Measurements from ENCODE around the gene TBXT.
"Not testable (repeated sequence)": the region's sequence is repeated elsewhere in the genome, so short reads cannot be mapped to it uniquely, and the experiment has no call there.

Gene TBXT

GRCh38 chr6:166194914-166195859, 27.5 kb upstream of the TBXT start:
- Histone ChIP-seq H3K4me1 (ENCODE audit: insufficient read depth, low read length) (no peaks in the 10 kb centered on the region), H3K36me3 (ENCODE audit: insufficient read depth, low read length) (no peaks in the 10 kb centered on the region), H3K9me3 (ENCODE audit: low read length) (no peaks in the 10 kb centered on the region), H3K27me3 (ENCODE audit: control insufficient read depth in 1 of 2, insufficient read depth in 2 of 2, low read length in 2 of 2) (no peaks in the 10 kb centered on the region), H3K4me3 (ENCODE audit: low read depth in 1 of 2, low read length in 2 of 2) (no peak overlapping the region), H3K27ac (ENCODE audit: low read depth, low read length) (no peak overlapping the region), H3K9ac (ENCODE audit: low read length) (no peak overlapping the region)

DNA sequence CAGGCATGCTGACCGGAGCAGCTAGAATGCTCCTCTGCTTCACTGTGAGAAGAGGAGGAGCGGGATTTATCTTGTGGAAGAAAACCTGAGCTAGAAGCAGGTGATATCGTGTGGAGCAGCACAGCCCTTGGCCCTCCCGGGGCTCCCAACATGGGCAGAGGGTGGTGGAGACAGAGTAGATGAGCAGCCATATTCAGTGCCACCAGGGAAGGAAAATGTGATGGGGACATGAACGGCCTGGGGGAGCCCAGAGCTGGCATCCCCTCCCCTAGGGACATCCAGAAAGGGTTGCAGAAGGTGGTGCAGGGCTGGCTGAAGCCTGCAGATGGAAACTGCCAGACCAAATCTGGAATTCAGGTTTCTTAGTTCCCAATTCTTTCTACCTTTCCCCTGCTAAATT, 24.9 kb upstream of the TBXT start:
- Histone ChIP-seq H3K9ac (ENCODE audit: low read length) (no peak overlapping the region), H3K4me3 (ENCODE audit: low read depth in 1 of 2, low read length in 2 of 2) (no peak overlapping the region), H3K27me3 (ENCODE audit: control insufficient read depth in 1 of 2, insufficient read depth in 2 of 2, low read length in 2 of 2) (no peaks in the 10 kb centered on the region), H3K4me1 (ENCODE audit: insufficient read depth, low read length) (no peaks in the 10 kb centered on the region), H3K9me3 (ENCODE audit: low read length) (no peaks in the 10 kb centered on the region), H3K27ac (ENCODE audit: low read depth, low read length) (no peak overlapping the region), H3K36me3 (ENCODE audit: insufficient read depth, low read length) (no peaks in the 10 kb centered on the region)

GRCh38 chr6:166192136-166192535, 24.5 kb upstream of the TBXT start:
- H3K27me3 ChIP-seq (ENCODE audit: control insufficient read depth in 1 of 2, insufficient read depth in 2 of 2, low read length in 2 of 2), result no peaks in the 10 kb centered on the region
- H3K4me1 ChIP-seq (ENCODE audit: insufficient read depth, low read length), result no peaks in the 10 kb centered on the region
- H3K36me3 ChIP-seq (ENCODE audit: insufficient read depth, low read length), result no peaks in the 10 kb centered on the region
- H3K27ac ChIP-seq (ENCODE audit: low read depth, low read length), result no peak overlapping the region
- H3K9ac ChIP-seq (ENCODE audit: low read length), result no peak overlapping the region
- no peaks in the 10 kb centered on the region for H3K9me3 ChIP-seq (ENCODE audit: low read length)
- H3K4me3 ChIP-seq (ENCODE audit: low read depth in 1 of 2, low read length in 2 of 2), result no peak overlapping the region

GRCh38 chr6:166179704-166180103, 12.1 kb upstream of the TBXT start:
- Histone ChIP-seq H3K4me3 (ENCODE audit: low read depth in 1 of 2, low read length in 2 of 2) (no peak overlapping the region), H3K4me1 (ENCODE audit: insufficient read depth, low read length) (no peaks in the 10 kb centered on the region), H3K36me3 (ENCODE audit: insufficient read depth, low read length) (no peaks in the 10 kb centered on the region), H3K9me3 (ENCODE audit: low read length) (no peaks in the 10 kb centered on the region), H3K27me3 (ENCODE audit: control insufficient read depth in 1 of 2, insufficient read depth in 2 of 2, low read length in 2 of 2) (no peaks in the 10 kb centered on the region), H3K27ac (ENCODE audit: low read depth, low read length) (no peak overlapping the region), H3K9ac (ENCODE audit: low read length) (no peak overlapping the region)

DNA sequence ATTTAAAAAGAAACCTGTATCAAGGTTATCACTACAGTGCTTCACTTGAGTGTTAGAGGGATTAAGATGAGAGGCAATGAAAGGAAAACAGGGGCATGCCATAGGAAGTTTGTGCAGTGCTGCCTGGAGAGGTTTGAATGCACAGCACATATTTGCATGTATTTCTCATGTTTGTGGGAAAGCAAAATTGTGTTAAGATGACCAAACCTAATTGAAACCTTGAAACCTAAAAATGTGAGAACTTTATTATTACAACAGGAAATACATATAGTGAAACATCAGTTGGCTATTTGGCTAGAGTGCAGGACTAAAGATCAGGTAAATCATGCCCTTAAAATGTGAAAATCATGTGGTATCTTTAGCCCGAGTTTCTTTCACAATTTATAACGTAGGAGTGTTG, 8.5 kb upstream of the TBXT start:
- Histone ChIP-seq H3K4me1 (ENCODE audit: insufficient read depth, low read length) (no peaks in the 10 kb centered on the region), H3K27me3 (ENCODE audit: control insufficient read depth in 1 of 2, insufficient read depth in 2 of 2, low read length in 2 of 2) (peaks cover 8 to 13% of the 10 kb centered on the region in 2 donors), H3K27ac (ENCODE audit: low read depth, low read length) (no peak overlapping the region), H3K4me3 (ENCODE audit: low read depth in 1 of 2, low read length in 2 of 2) (no peak overlapping the region), H3K9me3 (ENCODE audit: low read length) (no peaks in the 10 kb centered on the region), H3K36me3 (ENCODE audit: insufficient read depth, low read length) (no peaks in the 10 kb centered on the region), H3K9ac (ENCODE audit: low read length) (no peak overlapping the region)

DNA sequence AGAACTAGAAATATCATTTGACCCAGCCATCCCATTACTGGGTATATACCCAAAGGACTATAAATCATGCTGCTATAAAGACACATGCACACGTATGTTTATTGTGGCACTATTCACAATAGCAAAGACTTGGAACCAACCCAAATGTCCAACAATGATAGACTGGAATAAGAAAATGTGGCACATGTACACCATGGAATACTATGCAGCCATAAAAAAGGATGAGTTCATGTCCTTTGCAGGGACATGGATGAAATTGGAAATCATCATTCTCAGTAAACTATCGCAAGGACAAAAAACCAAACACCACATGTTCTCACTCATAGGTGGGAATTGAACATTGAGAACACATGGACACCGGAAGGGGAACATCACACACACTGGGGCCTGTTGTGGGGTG, 7.4 kb upstream of the TBXT start:
- not testable (repeated sequence) for H3K9me3 ChIP-seq (ENCODE audit: low read length); H3K4me1 ChIP-seq (ENCODE audit: insufficient read depth, low read length); H3K4me3 ChIP-seq (ENCODE audit: low read depth in 1 of 2, low read length in 2 of 2); H3K27ac ChIP-seq (ENCODE audit: low read depth, low read length); H3K9ac ChIP-seq (ENCODE audit: low read length); H3K36me3 ChIP-seq (ENCODE audit: insufficient read depth, low read length)
- peaks cover 8 to 19% of the 10 kb centered on the region in 2 donors for H3K27me3 ChIP-seq (ENCODE audit: control insufficient read depth in 1 of 2, insufficient read depth in 2 of 2, low read length in 2 of 2)

DNA sequence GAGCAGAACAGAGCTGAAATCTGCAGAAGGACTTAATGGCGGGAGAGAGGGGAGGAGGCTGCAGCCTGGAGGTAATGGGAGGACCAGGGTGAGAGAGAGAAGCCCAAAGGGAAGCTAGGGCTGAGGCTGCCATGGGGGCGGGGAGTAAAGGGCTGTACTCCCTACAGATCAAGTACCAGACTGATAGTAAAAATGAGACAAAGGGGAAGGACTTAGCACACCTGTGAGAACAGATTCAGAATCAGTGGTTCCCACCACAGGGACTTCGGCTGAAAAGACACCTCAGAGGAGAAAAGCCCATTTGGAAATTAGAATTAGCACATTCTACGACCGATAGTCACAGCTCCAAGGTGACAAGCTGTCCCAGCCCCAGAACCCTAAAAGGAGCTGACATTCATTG, 6.4 kb upstream of the TBXT start:
- Histone ChIP-seq H3K27me3 (ENCODE audit: control insufficient read depth in 1 of 2, insufficient read depth in 2 of 2, low read length in 2 of 2) (peaks cover 12 to 30% of the 10 kb centered on the region in 2 donors), H3K9ac (ENCODE audit: low read length) (no peak overlapping the region), H3K36me3 (ENCODE audit: insufficient read depth, low read length) (no peaks in the 10 kb centered on the region), H3K4me3 (ENCODE audit: low read depth in 1 of 2, low read length in 2 of 2) (no peak overlapping the region), H3K27ac (ENCODE audit: low read depth, low read length) (no peak overlapping the region), H3K9me3 (ENCODE audit: low read length) (no peaks in the 10 kb centered on the region), H3K4me1 (ENCODE audit: insufficient read depth, low read length) (no peaks in the 10 kb centered on the region)

DNA sequence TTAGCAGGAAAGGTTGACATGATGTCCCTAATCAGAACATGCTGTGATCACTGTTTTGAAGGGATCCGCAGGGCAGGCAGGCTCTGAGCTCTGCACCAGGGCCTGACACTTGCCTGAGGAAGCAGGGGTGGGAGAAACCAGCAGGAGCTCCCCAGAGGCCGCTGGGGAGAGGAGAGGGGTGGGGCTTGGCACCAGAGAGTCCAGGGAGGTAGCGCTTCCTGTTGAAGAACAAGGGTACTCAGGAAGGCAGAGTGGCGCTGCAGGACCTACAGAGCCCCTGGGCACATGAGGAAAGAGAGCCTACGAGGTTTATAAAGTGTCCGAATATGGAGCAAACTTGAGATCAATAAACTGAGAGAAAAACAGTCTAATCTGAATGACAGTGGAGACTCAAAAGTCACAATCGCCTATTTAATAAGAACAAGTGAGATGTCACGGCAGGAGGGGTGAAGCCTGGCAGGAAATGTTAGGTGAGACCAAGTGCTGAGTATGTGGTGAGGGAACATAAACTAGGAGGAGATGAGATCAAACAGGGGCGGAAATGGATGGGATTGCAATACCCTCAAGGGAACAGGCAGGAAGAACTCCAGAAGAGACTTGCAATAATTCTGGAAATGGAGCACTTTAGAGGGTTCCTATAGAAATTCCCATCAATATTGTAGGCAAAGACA, 5.8 kb upstream of the TBXT start:
- H3K4me3 ChIP-seq (ENCODE audit: low read depth in 1 of 2, low read length in 2 of 2), result no peak overlapping the region
- peaks cover 12 to 36% of the 10 kb centered on the region in 2 donors for H3K27me3 ChIP-seq (ENCODE audit: control insufficient read depth in 1 of 2, insufficient read depth in 2 of 2, low read length in 2 of 2)
- no peak overlapping the region for H3K27ac ChIP-seq (ENCODE audit: low read depth, low read length)
- no peak overlapping the region for H3K9ac ChIP-seq (ENCODE audit: low read length)
- no peaks in the 10 kb centered on the region for H3K36me3 ChIP-seq (ENCODE audit: insufficient read depth, low read length)
- H3K9me3 ChIP-seq (ENCODE audit: low read length), result no peaks in the 10 kb centered on the region
- no peaks in the 10 kb centered on the region for H3K4me1 ChIP-seq (ENCODE audit: insufficient read depth, low read length)

- no peak overlapping the region for H3K9ac ChIP-seq (ENCODE audit: low read length)
- peaks cover 12 to 45% of the 10 kb centered on the region in 2 donors for H3K27me3 ChIP-seq (ENCODE audit: control insufficient read depth in 1 of 2, insufficient read depth in 2 of 2, low read length in 2 of 2)
- H3K4me3 ChIP-seq (ENCODE audit: low read depth in 1 of 2, low read length in 2 of 2), result no peak overlapping the region
- H3K36me3 ChIP-seq (ENCODE audit: insufficient read depth, low read length), result no peaks in the 10 kb centered on the region
- H3K4me1 ChIP-seq (ENCODE audit: insufficient read depth, low read length), result no peaks in the 10 kb centered on the region
- no peaks in the 10 kb centered on the region for H3K9me3 ChIP-seq (ENCODE audit: low read length)
- no peak overlapping the region for H3K27ac ChIP-seq (ENCODE audit: low read depth, low read length)
These were observed 4.9 kb upstream of the TBXT start for GRCh38 chr6:166172546-166172945.

- no peaks in the 10 kb centered on the region for H3K36me3 ChIP-seq (ENCODE audit: insufficient read depth, low read length)
- no peak overlapping the region for H3K4me3 ChIP-seq (ENCODE audit: low read depth in 1 of 2, low read length in 2 of 2)
- no peak overlapping the region for H3K9ac ChIP-seq (ENCODE audit: low read length)
- H3K4me1 ChIP-seq (ENCODE audit: insufficient read depth, low read length), result no peaks in the 10 kb centered on the region
- no peak overlapping the region for H3K27ac ChIP-seq (ENCODE audit: low read depth, low read length)
- no peaks in the 10 kb centered on the region for H3K9me3 ChIP-seq (ENCODE audit: low read length)
- H3K27me3 ChIP-seq (ENCODE audit: control insufficient read depth in 1 of 2, insufficient read depth in 2 of 2, low read length in 2 of 2), result peaks cover 34 to 66% of the 10 kb centered on the region in 2 donors
These were observed 2.1 kb upstream of the TBXT start for GRCh38 chr6:166169549-166170421.

Measured in muscle layer of colon (tissue), 2 donors.